Tibial nerve (tissue), 3 donors: ENCODE data around the gene SPATA6L.

ENCODE experiments used
- CTCF ChIP-seq, 5 experiments: fragments of 200-600 bp in 3 of 5; fragments of 450-650 bp in 2 of 5; sonication (generic) in 3 of 5; IDR thresholded peaks; one replicate each; pipeline ENCODE4 v1.5.1; 2016 to 2019; ENCODE audit warnings: antibody characterized with exemption in 5 of 5, mild to moderate bottlenecking in 3 of 5, moderate library complexity in 2 of 5
- POLR2A ChIP-seq, 2 donors: fragments of 450-650 bp; IDR thresholded peaks; one replicate each; pipeline ENCODE4 v1.6.1; 2017; ENCODE audit warnings: antibody characterized with exemption in 2 of 2, mild to moderate bottlenecking in 2 of 2, moderate library complexity in 2 of 2

- TF ChIP-seq CTCF (IDR thresholded peaks at IDR 0.05) (no peak), POLR2A (IDR thresholded peaks at IDR 0.05) (no peak)
These were observed 81.6 kb downstream of the SPATA6L start for GRCh38 chr9:4584636-4585035.
